ENCODE results near the gene PXK.

DNA sequence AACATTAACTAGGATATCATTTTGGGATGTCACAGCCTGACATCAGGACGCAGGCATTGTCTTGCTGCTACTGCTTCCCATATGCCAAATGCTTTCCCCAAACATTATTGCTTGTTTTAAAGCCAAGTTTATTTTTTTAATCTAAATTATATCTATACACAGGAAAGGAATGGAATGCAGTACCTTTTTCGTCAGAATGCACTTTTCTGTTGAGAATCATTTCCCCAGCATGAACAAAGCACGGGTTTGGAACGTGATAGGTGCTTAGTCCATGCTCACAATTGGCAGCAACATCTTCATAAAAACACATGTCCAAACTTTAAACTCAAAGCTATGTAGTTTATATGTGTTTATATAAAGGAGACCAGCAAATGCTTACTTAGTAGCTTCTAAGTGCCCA, 26.1 kb downstream of the PXK start:
- TF ChIP-seq TAF1 (conservative IDR thresholded peaks at IDR 0.05) (no peak), SP1 (IDR thresholded peaks at IDR 0.05) (no peak), CTCF (IDR thresholded peaks at IDR 0.05; ENCODE audit: low read depth, low read length, missing input control) (no peak), YY1 (IDR thresholded peaks at IDR 0.05) (no peak), HNF4A (conservative IDR thresholded peaks at IDR 0.05) (no peak), RAD21 (IDR thresholded peaks at IDR 0.05) (no peak)
- TF ChIP-seq, protein P1, sequence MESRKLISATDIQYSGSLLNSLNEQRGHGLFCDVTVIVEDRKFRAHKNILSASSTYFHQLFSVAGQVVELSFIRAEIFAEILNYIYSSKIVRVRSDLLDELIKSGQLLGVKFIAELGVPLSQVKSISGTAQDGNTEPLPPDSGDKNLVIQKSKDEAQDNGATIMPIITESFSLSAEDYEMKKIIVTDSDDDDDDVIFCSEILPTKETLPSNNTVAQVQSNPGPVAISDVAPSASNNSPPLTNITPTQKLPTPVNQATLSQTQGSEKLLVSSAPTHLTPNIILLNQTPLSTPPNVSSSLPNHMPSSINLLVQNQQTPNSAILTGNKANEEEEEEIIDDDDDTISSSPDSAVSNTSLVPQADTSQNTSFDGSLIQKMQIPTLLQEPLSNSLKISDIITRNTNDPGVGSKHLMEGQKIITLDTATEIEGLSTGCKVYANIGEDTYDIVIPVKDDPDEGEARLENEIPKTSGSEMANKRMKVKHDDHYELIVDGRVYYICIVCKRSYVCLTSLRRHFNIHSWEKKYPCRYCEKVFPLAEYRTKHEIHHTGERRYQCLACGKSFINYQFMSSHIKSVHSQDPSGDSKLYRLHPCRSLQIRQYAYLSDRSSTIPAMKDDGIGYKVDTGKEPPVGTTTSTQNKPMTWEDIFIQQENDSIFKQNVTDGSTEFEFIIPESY (IDR thresholded peaks at IDR 0.05), result no peak
